ENCODE measurements around the gene TRIP13.
"Not testable (repeated sequence)": the region's sequence is repeated elsewhere in the genome, so short reads cannot be mapped to it uniquely, and the experiment has no call there.

The TRIP13 gene

DNA sequence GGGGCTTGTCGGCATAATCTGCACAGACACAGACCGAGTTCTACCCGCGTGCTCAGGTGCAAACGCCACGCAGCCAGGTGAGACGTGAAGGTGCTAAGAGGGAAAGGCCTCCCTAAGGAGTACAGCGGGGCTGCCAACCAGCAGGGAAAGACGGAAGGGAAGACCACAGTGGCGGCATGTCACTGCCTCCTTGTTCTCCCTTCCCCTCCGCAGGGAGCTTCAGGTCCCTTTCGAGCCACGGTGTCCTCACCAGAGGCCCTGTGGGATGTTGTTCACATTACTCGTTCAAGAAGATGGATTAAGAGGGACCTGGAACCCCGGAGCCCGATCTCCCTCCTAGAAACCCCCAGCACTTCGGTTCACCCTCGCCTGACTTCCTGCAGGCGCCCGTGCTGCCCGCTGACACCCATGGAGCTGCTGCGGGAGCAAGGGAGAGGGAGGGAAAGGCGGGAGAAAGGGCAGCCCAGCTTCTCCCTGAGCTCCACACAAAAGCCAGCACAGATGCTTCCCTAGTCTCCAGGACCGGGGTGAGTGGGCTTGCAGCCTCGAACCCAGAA lies 769 bp upstream of the TRIP13 start:
- no peak for DNase-seq (ENCODE audit: low read depth)

DNA sequence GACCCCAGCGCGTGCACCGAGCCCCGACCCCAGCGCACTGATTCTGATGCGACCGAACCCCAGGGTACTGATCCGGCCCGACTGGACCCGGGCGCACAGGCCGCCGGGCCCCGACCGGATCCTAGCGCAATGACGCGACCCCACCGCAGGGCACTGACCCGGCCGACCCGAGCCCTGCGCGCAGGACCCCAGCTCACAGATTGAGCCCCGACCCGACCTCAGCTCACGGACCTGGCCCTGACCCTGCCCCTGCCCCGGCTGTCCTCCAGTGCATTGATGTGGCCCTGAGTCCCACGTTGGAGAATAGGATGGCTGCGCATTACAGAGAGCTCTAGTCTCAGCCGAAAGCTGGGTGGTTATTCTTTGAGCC lies 438 bp downstream of the TRIP13 start:
- no peak for DNase-seq (ENCODE audit: low read depth)

- no peak for DNase-seq (ENCODE audit: low read depth)
Observed at GRCh38 chr5:893711-894110, 1.0 kb downstream of the TRIP13 start.

DNA sequence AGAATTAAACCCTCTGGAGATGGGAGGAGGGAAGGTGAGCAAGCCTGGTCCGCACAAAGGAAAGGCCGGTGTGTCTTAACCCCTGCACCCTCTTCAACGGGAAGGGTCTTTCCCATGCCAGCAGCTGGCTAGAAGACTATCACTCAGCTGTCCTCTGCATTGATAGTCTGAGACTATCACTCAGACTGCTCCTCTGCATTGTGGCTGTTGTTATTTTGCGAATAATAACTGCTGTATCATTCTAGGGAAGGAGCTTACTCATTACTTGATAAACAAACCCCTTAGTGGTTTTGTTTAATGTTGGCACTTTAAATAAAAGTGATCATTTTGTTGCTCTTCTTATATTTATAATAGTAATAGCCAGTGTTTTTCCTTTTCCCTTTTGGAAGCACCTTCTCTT lies 8.1 kb downstream of the TRIP13 start:
- no peak for DNase-seq (ENCODE audit: low read depth)

GRCh38 chr5:902129-902916 lies 9.6 kb downstream of the TRIP13 start:
- DNase-seq (ENCODE audit: low read depth): no peak

- DNase-seq (ENCODE audit: low read depth): no peak
Observed at GRCh38 chr5:903756-904096, 11.0 kb downstream of the TRIP13 start.

DNA sequence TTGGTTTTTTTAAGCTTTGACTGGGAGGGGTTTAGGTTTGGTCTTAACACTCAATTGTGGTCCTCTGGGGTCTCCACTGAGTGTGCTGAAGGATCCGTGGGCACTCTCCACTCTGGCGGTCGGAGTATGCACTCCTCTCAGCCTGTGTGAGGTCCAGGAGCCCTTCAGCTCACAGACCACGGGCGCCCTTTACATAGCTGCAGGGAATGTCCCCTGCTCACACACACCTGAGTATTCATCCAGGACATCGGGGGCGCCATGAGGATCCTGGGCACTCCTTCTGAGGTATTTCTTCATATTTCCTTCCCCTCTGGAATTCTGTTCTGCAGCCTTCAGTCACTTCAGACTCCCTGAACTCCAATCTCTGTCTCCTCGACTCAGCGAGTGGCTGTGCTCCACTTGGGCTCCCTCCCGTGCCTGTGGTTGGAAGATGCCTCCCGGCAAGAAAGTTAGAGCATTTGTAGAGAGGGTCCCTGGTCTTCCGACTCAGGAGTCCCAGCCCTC lies 12.5 kb downstream of the TRIP13 start:
- no peak for DNase-seq (ENCODE audit: low read depth)

- no peak for DNase-seq (ENCODE audit: low read depth)
Observed at GRCh38 chr5:907366-907910, 14.8 kb downstream of the TRIP13 start.

DNA sequence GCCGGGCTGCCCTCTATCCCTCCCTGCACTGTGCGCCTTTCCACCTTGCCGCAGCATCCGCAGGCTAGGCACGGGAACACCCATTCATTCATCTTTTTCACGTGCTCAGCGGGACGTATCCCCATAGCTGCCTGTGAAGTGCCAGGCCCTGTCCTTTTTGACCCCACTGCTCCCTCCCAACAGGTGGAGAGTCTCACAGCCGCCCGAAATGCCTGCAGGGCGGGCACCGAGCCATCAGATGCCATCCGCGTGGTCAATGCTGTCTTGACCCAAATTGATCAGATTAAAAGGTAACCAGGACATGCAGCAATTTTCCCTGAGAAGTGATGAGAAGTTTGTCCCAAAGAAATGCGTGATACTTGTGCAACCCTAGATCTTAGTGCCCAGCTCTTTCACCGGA lies 15.5 kb downstream of the TRIP13 start:
- no peak for DNase-seq (ENCODE audit: low read depth)

GRCh38 chr5:909086-909485 lies 16.4 kb downstream of the TRIP13 start:
- no peak for DNase-seq (ENCODE audit: low read depth)

GRCh38 chr5:909994-910768 lies 17.5 kb downstream of the TRIP13 start:
- no peak for DNase-seq (ENCODE audit: low read depth)

- no peak for DNase-seq (ENCODE audit: low read depth)
Observed at GRCh38 chr5:910769-911160, 18.1 kb downstream of the TRIP13 start.

DNA sequence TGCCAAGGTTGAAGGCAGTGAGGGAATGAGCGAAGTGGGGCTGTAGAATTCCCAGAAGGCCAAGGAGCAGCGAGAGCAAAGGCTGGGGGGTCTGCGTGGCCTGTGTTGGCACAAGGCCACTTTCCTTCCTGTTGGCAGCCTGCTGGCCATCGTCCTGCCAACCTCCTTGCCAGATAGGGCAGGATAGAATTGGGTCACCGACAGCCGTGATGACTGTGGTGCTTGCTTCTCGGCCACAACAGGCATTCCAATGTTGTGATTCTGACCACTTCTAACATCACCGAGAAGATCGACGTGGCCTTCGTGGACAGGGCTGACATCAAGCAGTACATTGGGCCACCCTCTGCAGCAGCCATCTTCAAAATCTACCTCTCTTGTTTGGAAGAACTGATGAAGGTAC lies 18.9 kb downstream of the TRIP13 start:
- no peak for DNase-seq (ENCODE audit: low read depth)

DNA sequence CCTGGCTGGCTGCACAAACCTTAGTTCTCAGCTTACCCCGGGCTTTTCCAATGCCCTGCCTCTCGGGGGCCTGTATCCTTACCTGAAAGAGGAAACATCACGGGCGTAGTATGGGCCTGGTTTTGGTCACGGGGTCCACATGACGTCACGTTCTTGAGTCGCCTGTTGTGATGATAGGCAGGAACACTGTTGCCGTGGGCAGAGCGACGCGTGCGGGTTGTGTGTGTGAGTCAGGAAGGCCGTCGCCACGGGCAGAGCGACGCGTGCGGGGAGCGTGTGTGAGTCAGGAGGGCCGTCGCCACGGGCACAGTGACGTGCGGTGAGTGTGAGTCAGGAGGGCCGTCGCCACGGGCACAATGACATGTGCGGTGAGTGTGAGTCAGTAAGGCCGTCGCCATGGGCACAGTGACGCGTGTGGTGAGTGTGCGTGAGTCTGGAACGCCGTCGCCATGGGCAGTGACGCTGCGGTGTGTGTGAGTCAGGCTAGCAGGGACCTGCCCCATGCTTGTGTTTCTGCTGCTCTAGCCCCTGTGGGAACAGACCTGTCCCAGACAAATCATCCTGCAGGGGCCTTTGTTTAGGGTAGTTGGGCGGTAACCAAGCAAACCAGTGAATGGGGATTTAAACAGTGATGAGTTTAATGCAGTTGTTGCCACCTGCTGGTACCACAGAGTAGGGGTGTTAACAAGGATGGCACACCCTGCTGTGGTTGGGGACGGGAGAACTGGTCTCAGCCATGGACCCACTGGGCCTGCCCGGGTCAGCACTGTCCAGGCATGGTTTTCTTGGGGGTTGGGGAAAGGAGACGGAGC lies 19.8 kb downstream of the TRIP13 start:
- DNase-seq (ENCODE audit: low read depth): no peak

- no peak for DNase-seq (ENCODE audit: low read depth)
Observed at GRCh38 chr5:914174-914573, 21.5 kb downstream of the TRIP13 start.

GRCh38 chr5:914612-915011 lies 21.9 kb downstream of the TRIP13 start:
- DNase-seq (ENCODE audit: low read depth): no peak

- DNase-seq (ENCODE audit: low read depth): not testable (repeated sequence)
Observed at GRCh38 chr5:915346-915745, 22.7 kb downstream of the TRIP13 start.

DNA sequence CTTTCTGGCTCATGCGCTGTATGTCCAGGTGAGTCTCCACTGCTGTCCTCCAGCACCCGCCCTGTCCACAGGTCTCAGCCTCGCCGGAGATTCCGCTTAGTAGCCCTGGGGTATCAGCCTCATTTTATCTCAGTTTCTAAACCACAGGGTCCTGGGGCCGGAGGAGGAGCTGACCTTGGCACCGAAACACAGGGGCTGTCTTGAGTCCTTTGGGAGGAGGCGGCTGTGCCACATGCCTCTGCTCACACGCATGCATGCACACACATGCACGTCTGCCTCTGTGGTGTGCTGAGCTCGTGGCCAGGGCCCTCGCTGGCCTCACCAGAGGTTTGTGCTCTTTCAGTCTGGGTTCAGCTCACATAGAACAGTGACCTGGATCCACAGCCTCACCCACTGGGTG lies 23.3 kb downstream of the TRIP13 start:
- DNase-seq (ENCODE audit: low read depth): no peak

DNA sequence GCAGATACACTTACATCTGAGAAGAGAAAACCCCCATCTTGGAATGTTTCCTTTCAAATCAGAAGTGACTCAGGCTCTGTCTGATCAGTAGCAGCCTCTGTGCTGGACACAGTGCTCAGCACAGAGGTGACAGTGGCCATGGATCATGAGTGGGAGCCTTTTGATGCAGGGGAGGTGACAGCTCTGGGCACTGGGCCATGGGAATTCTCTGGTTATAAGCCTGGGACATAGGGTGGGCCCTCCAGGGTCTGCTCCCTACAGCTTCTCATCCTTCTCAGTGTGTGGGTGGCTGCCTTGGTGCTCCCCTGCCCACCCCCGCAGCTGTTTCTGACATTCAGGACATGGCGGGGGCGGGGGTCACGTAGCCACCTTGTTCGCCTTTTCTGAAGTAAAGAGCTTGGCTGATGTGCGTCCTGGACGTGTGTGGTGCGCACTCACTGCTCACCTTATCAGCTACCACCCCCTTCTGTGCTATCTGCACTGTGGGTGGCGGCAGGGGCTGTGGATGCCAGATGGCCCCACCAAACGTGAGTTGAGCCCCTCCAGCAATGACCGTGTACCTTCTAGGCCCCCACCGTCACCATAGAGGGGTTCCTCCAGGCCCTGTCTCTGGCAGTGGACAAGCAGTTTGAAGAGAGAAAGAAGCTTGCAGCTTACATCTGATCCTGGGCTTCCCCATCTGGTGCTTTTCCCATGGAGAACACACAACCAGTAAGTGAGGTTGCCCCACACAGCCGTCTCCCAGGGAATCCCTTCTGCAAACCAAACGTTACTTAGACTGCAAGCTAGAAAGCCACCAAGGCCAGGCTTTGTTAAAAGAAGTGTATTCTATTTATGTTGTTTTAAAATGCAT lies 24.0 kb downstream of the TRIP13 start:
- DNase-seq (ENCODE audit: low read depth): no peak

DNA sequence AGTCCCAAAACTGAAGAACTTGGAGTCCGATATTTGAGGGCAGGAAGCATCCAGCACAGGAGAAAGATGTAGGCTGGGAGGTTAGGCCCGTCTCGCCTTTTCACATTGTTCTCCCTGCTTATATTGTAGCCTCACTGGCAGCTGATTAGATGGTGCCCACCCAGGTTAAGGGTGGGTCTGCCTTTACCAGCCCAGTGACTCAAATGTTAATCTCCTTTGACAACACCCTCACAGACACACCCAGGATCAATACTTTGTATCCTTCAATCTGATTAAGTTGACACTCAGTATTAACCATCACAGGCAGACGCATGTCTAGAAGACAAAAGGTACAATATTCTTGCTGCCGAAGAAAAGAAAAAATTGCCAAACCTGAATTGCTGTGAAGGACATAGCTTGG lies 26.0 kb downstream of the TRIP13 start:
- not testable (repeated sequence) for DNase-seq (ENCODE audit: low read depth)

- DNase-seq (ENCODE audit: low read depth): no peak
Observed at GRCh38 chr5:919356-920000, 26.8 kb downstream of the TRIP13 start.

All from HS-27A (cell line).